Endothelial cell of umbilical vein (primary cell): ENCODE measurements around the gene URGCP. TPM values are rescaled to one million over a fixed set of nuclear protein-coding genes. Genes with fewer than 3 reads are reported as not detected.

Experiments
- BruUV-seq: library from RNA; stranded (reverse); fragments of 400-500 nt; replicated peaks from 2 replicates; lab custom pipeline; 2021; lab: Mats Ljungman, UMichigan
- CTCF ChIA-PET: fragments of 300-600, 350-600 bp; sonication (Branson Sonifier 250); formaldehyde crosslinking; loops from one replicate; lab custom pipeline; 2021; ENCODE audit warnings: antibody characterized with exemption, inconsistent platforms; lab: Charles Lee
- POLR2A ChIA-PET: fragments of 300-600, 350-600 bp; sonication (Branson Sonifier 250); formaldehyde crosslinking; loops from one replicate; lab custom pipeline; 2021; ENCODE audit warnings: antibody characterized with exemption, inconsistent platforms; lab: Charles Lee
- DNase-seq: peaks from one replicate; pipeline ENCODE4 v3.0.0-alpha.2; 2011; ENCODE audit warnings: low read depth, low spot score
- FAIRE-seq: peaks from 2 replicates; lab custom pipeline; 2011; peaks lifted over from hg19 to GRCh38; lab: Jason Lieb, UNC
- H2AFZ ChIP-seq: 2 replicates; pipeline ENCODE4 v1.6.0; 2012; ENCODE audit warnings: low read depth, low read length, control low read depth, inconsistent platforms
- H3K27ac ChIP-seq: 2 replicates; pipeline ENCODE4 v1.5.1; 2011; ENCODE audit warnings: low read depth, mild to moderate bottlenecking, control low read depth, low read length, moderate library complexity; ENCODE audit not compliant: insufficient read depth
- H3K27me3 ChIP-seq, 2 experiments: 2 replicates each; pipeline versions ENCODE4 v1.6.0 to v1.6.1; 2011; ENCODE audit warnings: low read length in 2 of 2, mixed read lengths in 1 of 2; ENCODE audit not compliant: control insufficient read depth in 2 of 2, insufficient read depth in 2 of 2
- H3K36me3 ChIP-seq, 2 experiments: 2 replicates in 1 of 2; 3 replicates in 1 of 2; pipeline ENCODE4 v1.5.1; 2011; ENCODE audit warnings: low read length in 2 of 2, mild to moderate bottlenecking in 1 of 2, moderate library complexity in 1 of 2; ENCODE audit not compliant: control insufficient read depth in 2 of 2, insufficient read depth in 2 of 2; ENCODE audit errors: extremely low read depth in 1 of 2
- H3K4me1 ChIP-seq: 3 replicates; pipeline ENCODE4 v1.5.1; 2011; ENCODE audit warnings: mild to moderate bottlenecking, low read length; ENCODE audit not compliant: control insufficient read depth, insufficient read depth; ENCODE audit errors: extremely low read depth
- H3K4me2 ChIP-seq: 2 replicates; pipeline ENCODE4 v1.6.1; 2011; ENCODE audit warnings: low read length, control low read depth, mixed read lengths; ENCODE audit not compliant: insufficient read depth
- H3K4me3 ChIP-seq, 3 experiments: fragments of 200-600 bp in 1 of 3; sonication (generic), shearing (Covaris generic) in 1 of 3; replicated peaks in 1 of 3; 2 replicates each; pipeline ENCODE4 v1.5.1; 2011 to 2016; ENCODE audit warnings: control low read depth in 3 of 3, low read length in 3 of 3, mild to moderate bottlenecking in 2 of 3, inconsistent platforms in 1 of 3, low read depth in 1 of 3, moderate library complexity in 1 of 3; ENCODE audit not compliant: insufficient read depth in 1 of 3
- H3K79me2 ChIP-seq: 2 replicates; pipeline ENCODE4 v1.6.0; 2012; ENCODE audit warnings: low read length, inconsistent platforms; ENCODE audit not compliant: control insufficient read depth, insufficient read depth
- H3K9ac ChIP-seq: replicated peaks from 2 replicates; pipeline ENCODE3; 2011; ENCODE audit warnings: low read length, control low read depth; ENCODE audit not compliant: insufficient read depth; ENCODE audit errors: extremely low read depth
- H3K9me1 ChIP-seq: replicated peaks from 3 replicates; pipeline ENCODE4 v1.6.0; 2011; ENCODE audit warnings: mild to moderate bottlenecking, low read length; ENCODE audit not compliant: control insufficient read depth, insufficient read depth; ENCODE audit errors: extremely low read depth
- H3K9me3 ChIP-seq: replicated peaks from 2 replicates; pipeline ENCODE4 v1.5.1; 2012; ENCODE audit warnings: low read length, inconsistent platforms; ENCODE audit not compliant: control insufficient read depth, insufficient read depth
- H4K20me1 ChIP-seq: replicated peaks from 2 replicates; pipeline ENCODE3; 2011; ENCODE audit warnings: mild to moderate bottlenecking, low read length; ENCODE audit not compliant: control insufficient read depth, insufficient read depth; ENCODE audit errors: extremely low read depth
- CTCF ChIP-seq, 2 donors: IDR thresholded peaks; 1 replicate in 1 of 2; 2 replicates in 1 of 2; pipeline ENCODE4 v1.5.1; 2011; ENCODE audit warnings: low read length in 2 of 2, mild to moderate bottlenecking in 2 of 2, moderate library complexity in 2 of 2, control low read depth in 1 of 2, inconsistent platforms in 1 of 2, low read depth in 1 of 2; ENCODE audit not compliant: insufficient read depth in 1 of 2; ENCODE audit errors: extremely low read depth in 1 of 2
- EZH2 ChIP-seq: IDR thresholded peaks from 2 replicates; pipeline ENCODE4 v1.6.1; 2012; ENCODE audit warnings: borderline replicate concordance, low read depth, mild to moderate bottlenecking, moderate library complexity, low read length, inconsistent platforms; ENCODE audit not compliant: severe bottlenecking
- GATA2 ChIP-seq: IDR thresholded peaks from 2 replicates; pipeline ENCODE4 v1.7.0; 2011; ENCODE audit warnings: low read depth, mild to moderate bottlenecking, moderate library complexity, mixed read lengths, low read length; ENCODE audit not compliant: insufficient read length, insufficient read depth
- JUN ChIP-seq: IDR thresholded peaks from 2 replicates; pipeline ENCODE4 v1.6.1; 2011; ENCODE audit warnings: borderline replicate concordance, low read depth; ENCODE audit not compliant: insufficient read length, insufficient read depth
- MYC ChIP-seq: IDR thresholded peaks from one replicate; pipeline ENCODE4 v1.6.1; 2011; ENCODE audit warnings: mild to moderate bottlenecking, low read depth, low read length
- POLR2A ChIP-seq: IDR thresholded peaks from 2 replicates; pipeline ENCODE4 v1.6.1; 2012; ENCODE audit warnings: low read depth, mild to moderate bottlenecking, control low read depth, low read length
- POLR2AphosphoS5 ChIP-seq: IDR thresholded peaks from 2 replicates; pipeline ENCODE4 v1.6.1; 2012; ENCODE audit warnings: low read depth, mild to moderate bottlenecking, control low read depth, low read length, moderate library complexity; ENCODE audit not compliant: insufficient read depth
- dilution Hi-C: fragments of 300-500 bp; cut with MboI; formaldehyde crosslinking; loops from one replicate; pipeline ENCODE4 v1.15.0; 2019; ENCODE audit warnings: low sequenced_read_pairs; ENCODE audit not compliant: extremely low pct_ligation_motif_present
- intact Hi-C: fragments of 100-400 bp; cut with micrococcal nuclease; formaldehyde crosslinking; loops from one replicate; pipeline ENCODE4 v1.10.0; 2022
- polyA plus RNA-seq, 4 experiments: library from polyadenylated mRNA; depleted of rRNA in 3 of 4; stranded (reverse) in 3 of 4; unstranded in 1 of 4; fragments of >200 nt; gene quantifications; 2 replicates each; pipeline versions ENCODE4 v1.2.1 to v1.2.3, GENCODE V29; 2011 to 2012; ENCODE audit warnings: missing spikeins in 1 of 4
- total RNA-seq: library from RNA; stranded (reverse); gene quantifications from 2 replicates; pipeline ENCODE4 v1.2.3, GENCODE V29; 2021

Gene URGCP
- total and polyA plus RNA-seq, 2 donors (not counting 3 experiments of a cell fraction or from before 2014, with no cell fraction given): 13.1 to 25.3 TPM

DNA sequence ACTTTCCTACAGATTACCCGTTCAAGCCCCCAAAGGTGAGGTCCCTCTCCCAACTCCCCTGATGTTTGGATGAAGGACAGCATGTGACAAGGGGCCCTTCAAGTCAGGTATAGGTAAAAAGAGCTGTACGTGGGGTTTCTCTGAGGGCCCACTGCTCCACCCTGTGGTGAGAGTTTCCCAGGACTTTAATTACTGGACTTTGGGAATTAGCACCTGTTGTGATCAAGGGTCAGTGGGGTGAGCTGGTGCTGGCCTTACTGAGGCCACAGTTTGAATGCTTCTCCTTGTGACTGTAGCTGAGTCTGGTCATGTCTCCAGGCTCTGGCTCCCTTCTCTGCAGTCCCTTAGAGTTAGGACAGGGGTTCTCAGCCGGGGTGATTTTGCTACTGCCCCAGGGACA, 36.6 kb upstream of the URGCP start:
- Histone ChIP-seq H3K9me3 (no peaks in the 10 kb centered on the region), H3K27me3 (no peaks in the 10 kb centered on the region), H3K9me1 (no peaks in the 10 kb centered on the region), H3K9ac (no peak overlapping the region), H3K27ac (no peak overlapping the region), H3K4me2 (no peak overlapping the region), H3K79me2 (no peaks in the 10 kb centered on the region), H3K36me3 (no peaks in the 10 kb centered on the region), H3K4me3 (no peak overlapping the region), H4K20me1 (no peaks in the 10 kb centered on the region), H3K4me1 (no peaks in the 10 kb centered on the region), H2AFZ (no peak overlapping the region)
- ChIA-PET CTCF (interaction anchor here (0.7 to 2.8 kb wide), 2 partner anchors 12 to 105 kb away, joined by 3 to 12 read pairs; no protein-coding TSS in a partner anchor), POLR2A (no interaction called here)
- FAIRE-seq (no peak), DNase-seq (no peak)
- TF ChIP-seq GATA2 (no peak), CTCF (IDR thresholded peaks at IDR 0.05; ENCODE audit: extremely low read depth in 1 of 2, insufficient read depth in 1 of 2, low read depth in 1 of 2, low read length in 2 of 2) (no peak), POLR2AphosphoS5 (no peak)
- dilution Hi-C loops (no loop called here), intact Hi-C loops (no loop called here)
- no TSS peak for BruUV-seq

GRCh38 chr7:43942250-43942649, 35.9 kb upstream of the URGCP start:
- H3K4me3 ChIP-seq: no peak overlapping the region
- ChIA-PET CTCF (interaction anchor here (0.6 to 2.8 kb wide), 2 partner anchors 13 to 23 kb away, joined by 3 to 12 read pairs; no protein-coding TSS in a partner anchor), POLR2A (no interaction called here)
- no peaks in the 10 kb centered on the region for H3K4me1 ChIP-seq
- H3K36me3 ChIP-seq: no peaks in the 10 kb centered on the region
- FAIRE-seq (no peak), DNase-seq (no peak)
- BruUV-seq: no TSS peak
- no peak overlapping the region for H3K27ac ChIP-seq
- no peaks in the 10 kb centered on the region for H3K79me2 ChIP-seq
- H3K27me3 ChIP-seq: no peaks in the 10 kb centered on the region
- intact Hi-C loops (no loop called here), dilution Hi-C loops (no loop called here)
- H3K9me3 ChIP-seq: no peaks in the 10 kb centered on the region
- no peaks in the 10 kb centered on the region for H3K9me1 ChIP-seq
- no peak overlapping the region for H3K9ac ChIP-seq
- no peaks in the 10 kb centered on the region for H4K20me1 ChIP-seq
- TF ChIP-seq JUN (no peak), GATA2 (no peak), POLR2A (no peak), EZH2 (no peak), CTCF (IDR thresholded peaks at IDR 0.05; ENCODE audit: extremely low read depth in 1 of 2, insufficient read depth in 1 of 2, low read depth in 1 of 2, low read length in 2 of 2) (no peak), MYC (no peak)
- no peak overlapping the region for H3K4me2 ChIP-seq
- no peak overlapping the region for H2AFZ ChIP-seq
